ENCODE results near the gene GMCL2.

Gene GMCL2

GRCh38 chr5:178136990-178137389, 50.2 kb downstream of the GMCL2 start:
- DNase-seq = no peak

Measured in activated CD4-positive, CD25-positive, alpha-beta regulatory T cell (primary cell).